ENCODE data around the gene PGLYRP1.

The PGLYRP1 gene

GRCh38 chr19:46031781-46032596 is 9.1 kb upstream of the PGLYRP1 start:
- no peak for DNase-seq

- no peak for DNase-seq
Measured at GRCh38 chr19:46030812-46031550, 8.1 kb upstream of the PGLYRP1 start.

GRCh38 chr19:46025835-46026234 is 3.0 kb upstream of the PGLYRP1 start:
- no peak for DNase-seq

- no peak for DNase-seq
Measured at GRCh38 chr19:46023311-46023779, 492 bp upstream of the PGLYRP1 start.

GRCh38 chr19:46022061-46022430 is 807 bp downstream of the PGLYRP1 start:
- no peak for DNase-seq

GRCh38 chr19:46021531-46022041 is 1.3 kb downstream of the PGLYRP1 start:
- DNase-seq: no peak

- no peak for DNase-seq
Measured at GRCh38 chr19:46020819-46021125, 2.1 kb downstream of the PGLYRP1 start.

GRCh38 chr19:46019270-46019669 is 3.6 kb downstream of the PGLYRP1 start:
- DNase-seq: no peak

- DNase-seq: no peak
Measured at GRCh38 chr19:46018729-46019251, 4.1 kb downstream of the PGLYRP1 start.

GRCh38 chr19:46017874-46018675 is 4.8 kb downstream of the PGLYRP1 start:
- no peak for DNase-seq

- DNase-seq: no peak
Measured at GRCh38 chr19:46017095-46017429, 5.8 kb downstream of the PGLYRP1 start.

- peak; percentile 76 for DNase-seq
Measured at GRCh38 chr19:46016426-46017094, 6.3 kb downstream of the PGLYRP1 start.

GRCh38 chr19:46015687-46016425 is 7.0 kb downstream of the PGLYRP1 start:
- no peak for DNase-seq

GRCh38 chr19:46014941-46015686 is 7.7 kb downstream of the PGLYRP1 start:
- DNase-seq: no peak

GRCh38 chr19:46014534-46014933 is 8.3 kb downstream of the PGLYRP1 start:
- DNase-seq: no peak

GRCh38 chr19:46009530-46010510 is 13.0 kb downstream of the PGLYRP1 start:
- peak; percentile 19 for DNase-seq

GRCh38 chr19:46006411-46006810 is 16.4 kb downstream of the PGLYRP1 start:
- DNase-seq: no peak

- no peak for DNase-seq
Measured at GRCh38 chr19:46002678-46003275, 20.1 kb downstream of the PGLYRP1 start.

GRCh38 chr19:46000491-46001246 is 22.2 kb downstream of the PGLYRP1 start:
- no peak for DNase-seq

Measured in T1000 (cell line).